HepG2 (cell line): ENCODE measurements around the gene ARHGAP29. TPM values are rescaled to one million over a fixed set of nuclear protein-coding genes. Genes with fewer than 3 reads are reported as not detected.

ENCODE experiments used
- BHLHE40 ChIP-seq: IDR thresholded peaks from 2 replicates; pipeline ENCODE4 v1.6.1; 2011; ENCODE audit warnings: low read length, improper control_type of control experiment
- CEBPG ChIP-seq: IDR thresholded peaks from 2 replicates; pipeline ENCODE4 v1.6.1; 2016
- CEBPZ ChIP-seq: IDR thresholded peaks from 2 replicates; pipeline ENCODE4 v1.6.1; 2012; ENCODE audit warnings: low read length, improper control_type of control experiment
- CTCF ChIP-seq: sonication (generic); formaldehyde crosslinking; IDR thresholded peaks from 2 replicates; pipeline ENCODE4 v1.5.0; 2020; ENCODE audit warnings: mild to moderate bottlenecking, missing genetic modification reagents, moderate library complexity
- ERF ChIP-seq: IDR thresholded peaks from 2 replicates; pipeline ENCODE4 v1.6.1; 2018; ENCODE audit warnings: missing biosample characterization, missing genetic modification reagents
- GATAD2A ChIP-seq: IDR thresholded peaks from 2 replicates; pipeline ENCODE4 v1.6.1; 2016
- HOXA9 ChIP-seq: sonication (generic); formaldehyde crosslinking; IDR thresholded peaks from 2 replicates; pipeline ENCODE4 v1.8.1; 2022; ENCODE audit warnings: missing genetic modification reagents, mild to moderate bottlenecking, moderate library complexity, borderline replicate concordance
- IRX3 ChIP-seq: sonication (generic); formaldehyde crosslinking; IDR thresholded peaks from 2 replicates; pipeline ENCODE4 v1.8.1; 2023; ENCODE audit warnings: mild to moderate bottlenecking, low read depth, missing genetic modification reagents, borderline replicate concordance
- NFRKB ChIP-seq: fragments of 450-650 bp; IDR thresholded peaks from 2 replicates; pipeline ENCODE4 v1.6.1; 2017
- SNAPC4 ChIP-seq: sonication (generic); formaldehyde crosslinking; IDR thresholded peaks from 2 replicates; pipeline ENCODE4 v1.4.0; 2020; ENCODE audit warnings: mild to moderate bottlenecking, missing genetic modification reagents
- SNAPC5 ChIP-seq: sonication (generic); formaldehyde crosslinking; IDR thresholded peaks from 2 replicates; pipeline ENCODE4 v1.8.1; 2023; ENCODE audit warnings: mild to moderate bottlenecking, missing genetic modification reagents, borderline replicate concordance
- TAF15 ChIP-seq: fragments of 200-400 bp; formaldehyde crosslinking; IDR thresholded peaks from one replicate; pipeline ENCODE4 v1.6.1; 2018; ENCODE audit warnings: mild to moderate bottlenecking, low read depth, low read length; ENCODE audit not compliant: poor library complexity, severe bottlenecking
- TP53 ChIP-seq: sonication (generic); formaldehyde crosslinking; conservative IDR thresholded peaks from 2 replicates; pipeline ENCODE4 v1.4.0; 2020; ENCODE audit warnings: missing genetic modification reagents
- ZNF224 ChIP-seq: sonication (generic); formaldehyde crosslinking; IDR thresholded peaks from 2 replicates; pipeline ENCODE4 v1.5.0; 2020; ENCODE audit warnings: mild to moderate bottlenecking, missing genetic modification reagents
- ZNF329 ChIP-seq: sonication (generic); formaldehyde crosslinking; IDR thresholded peaks from 2 replicates; pipeline ENCODE4 v1.9.0; 2021; ENCODE audit warnings: low read depth, mild to moderate bottlenecking, missing genetic modification reagents
- ZNF552 ChIP-seq: sonication (generic); formaldehyde crosslinking; IDR thresholded peaks from 2 replicates; pipeline ENCODE4 v1.9.0; 2022; ENCODE audit warnings: missing genetic modification reagents, mild to moderate bottlenecking, borderline replicate concordance
- ZNF557 ChIP-seq: sonication (generic); formaldehyde crosslinking; IDR thresholded peaks from 2 replicates; pipeline ENCODE4 v1.4.0; 2020; ENCODE audit warnings: missing genetic modification reagents
- ZNF773 ChIP-seq: sonication (generic); formaldehyde crosslinking; IDR thresholded peaks from 2 replicates; pipeline ENCODE4 v1.4.0; 2020; ENCODE audit warnings: missing genetic modification reagents, borderline replicate concordance
- ZZZ3 ChIP-seq: sonication (generic); formaldehyde crosslinking; IDR thresholded peaks from 2 replicates; pipeline ENCODE4 v1.4.0; 2020; ENCODE audit warnings: missing genetic modification reagents, mild to moderate bottlenecking, borderline replicate concordance
- polyA plus RNA-seq, 8 experiments: library from polyadenylated mRNA; depleted of rRNA in 3 of 8; stranded (reverse) in 7 of 8; unstranded in 1 of 8; fragments of >200 nt; fragmentation: Illumina TruSeq in 4 of 8; extraction: Trizol in 4 of 8; gene quantifications; 2 replicates each; pipeline versions ENCODE4 v1.2.1 to v1.2.3, GENCODE V29; 2011 to 2016; ENCODE audit warnings: low read depth in 4 of 8, missing spikeins in 1 of 8, mixed read lengths in 1 of 8; ENCODE audit not compliant: insufficient read depth in 1 of 8
- total RNA-seq, 5 experiments: library from RNA; depleted of rRNA; stranded (reverse); fragments of >200 nt; fragmentation: Illumina TruSeq; extraction: Trizol; gene quantifications; 2 replicates each; pipeline ENCODE4 v1.2.3, GENCODE V29; 2016; ENCODE audit warnings: low read depth in 1 of 5

ARHGAP29 gene
- total and polyA plus RNA-seq, 2 of the 13 experiments (the other 11 are each of a cell fraction or from before 2014, with no cell fraction given): 12.8 to 18.3 TPM

GRCh38 chr1:94237291-94238226 lies at the start of gene ARHGAP29 (continued):
- TF ChIP-seq CEBPZ (no peak), ZNF329 (CRISPR knock-in tag) (0 out of 2 replicates have a peak, but pooled peaks have one; percentile 62), HOXA9 (CRISPR knock-in tag) (no peak), ZNF224 (CRISPR knock-in tag) (no peak), NFRKB (no peak), CTCF (CRISPR knock-in tag) (peak; percentile 32; the same call in 1 of the 2 replicates), CEBPG (CRISPR knock-in tag) (no peak), ZZZ3 (CRISPR knock-in tag) (no peak), ZNF773 (CRISPR knock-in tag) (no peak), ERF (CRISPR knock-in tag) (no peak; the same call in 1 of the 2 replicates), SNAPC5 (CRISPR knock-in tag) (no peak), ZNF557 (no peak), IRX3 (CRISPR knock-in tag) (no peak; the same call in 1 of the 2 replicates), ZNF552 (no peak), BHLHE40 (no peak), SNAPC4 (CRISPR knock-in tag) (no peak), GATAD2A (CRISPR knock-in tag) (peak; percentile 26; the same call in 1 of the 2 replicates), TP53 (CRISPR knock-in tag) (no peak), TAF15 (no peak)
